NCI-H2196 (cell line): ENCODE measurements around the gene LAMA2.

ENCODE experiments used
- DNase-seq: peaks from one replicate; lab custom pipeline; 2025; ENCODE audit not compliant: unreplicated experiment; lab: John Stamatoyannopoulos, UW

Gene LAMA2

GRCh38 chr6:129289442-129289841 is 406.5 kb downstream of the LAMA2 start:
- DNase-seq: no peak

GRCh38 chr6:129292836-129293235 is 409.9 kb downstream of the LAMA2 start:
- no peak for DNase-seq

GRCh38 chr6:129297592-129297991 is 414.7 kb downstream of the LAMA2 start:
- DNase-seq: no peak

- no peak for DNase-seq
Observed at GRCh38 chr6:129302671-129303070, 419.7 kb downstream of the LAMA2 start.

- DNase-seq: no peak
Observed at GRCh38 chr6:129306826-129307225, 423.9 kb downstream of the LAMA2 start.

GRCh38 chr6:129307845-129308244 is 424.9 kb downstream of the LAMA2 start:
- DNase-seq: no peak

- no peak for DNase-seq
Observed at GRCh38 chr6:129309154-129309553, 426.2 kb downstream of the LAMA2 start.

GRCh38 chr6:129312880-129313279 is 429.9 kb downstream of the LAMA2 start:
- DNase-seq: no peak

GRCh38 chr6:129314575-129314974 is 431.6 kb downstream of the LAMA2 start:
- no peak for DNase-seq

- DNase-seq: no peak
Observed at GRCh38 chr6:129317931-129318820, 435.2 kb downstream of the LAMA2 start.

- DNase-seq: no peak
Observed at GRCh38 chr6:129320892-129321291, 438.0 kb downstream of the LAMA2 start.

- DNase-seq: no peak
Observed at GRCh38 chr6:129321303-129321702, 438.4 kb downstream of the LAMA2 start.

GRCh38 chr6:129324345-129324744 is 441.4 kb downstream of the LAMA2 start:
- no peak for DNase-seq

GRCh38 chr6:129329678-129330077 is 446.7 kb downstream of the LAMA2 start:
- no peak for DNase-seq

- no peak for DNase-seq
Observed at GRCh38 chr6:129331450-129332138, 448.7 kb downstream of the LAMA2 start.

GRCh38 chr6:129335792-129336191 is 452.9 kb downstream of the LAMA2 start:
- no peak for DNase-seq

- no peak for DNase-seq
Observed at GRCh38 chr6:129338683-129339082, 455.7 kb downstream of the LAMA2 start.

- no peak for DNase-seq
Observed at GRCh38 chr6:129340983-129341382, 458.0 kb downstream of the LAMA2 start.

GRCh38 chr6:129342243-129342642 is 459.3 kb downstream of the LAMA2 start:
- DNase-seq: no peak

GRCh38 chr6:129342796-129343195 is 459.9 kb downstream of the LAMA2 start:
- no peak for DNase-seq

- DNase-seq: no peak
Observed at GRCh38 chr6:129344379-129344778, 461.4 kb downstream of the LAMA2 start.

- no peak for DNase-seq
Observed at GRCh38 chr6:129345890-129346289, 463.0 kb downstream of the LAMA2 start.
